Astrocyte (in vitro differentiated cells and primary cell): ENCODE measurements around the gene EIF1.

Experiments
- EZH2 ChIP-seq: IDR thresholded peaks from 2 replicates; pipeline ENCODE4 v1.6.1; 2012; ENCODE audit warnings: mild to moderate bottlenecking, low read length, inconsistent platforms; ENCODE audit not compliant: insufficient read depth
- TF ChIP-seq, protein P1 (sequence below): IDR thresholded peaks from 2 replicates; pipeline ENCODE4 v1.5.1; 2011; ENCODE audit warnings: low read depth, mild to moderate bottlenecking, inconsistent platforms, low read length, moderate library complexity; ENCODE audit not compliant: insufficient read depth

DNA sequence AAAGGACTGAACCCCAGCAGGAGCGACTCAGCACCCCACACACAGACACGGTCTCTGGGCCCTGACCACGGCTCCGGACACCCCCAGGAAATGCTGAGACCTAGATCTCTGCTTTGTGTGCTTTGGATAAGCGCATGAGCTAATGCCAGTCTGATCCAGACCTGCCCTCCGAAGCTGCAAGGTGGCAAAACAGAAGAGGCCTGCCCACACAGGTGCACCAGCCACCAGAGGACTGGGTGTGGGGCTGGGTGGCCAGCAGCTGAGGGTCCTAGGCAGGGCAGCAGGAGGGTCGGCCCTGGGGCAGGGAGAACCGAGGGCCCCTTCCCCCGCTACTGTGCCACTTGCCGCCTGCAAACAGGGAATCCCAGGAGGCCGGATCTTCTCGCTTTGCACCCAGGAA is 30.7 kb upstream of the EIF1 start:
- TF ChIP-seq, protein P1, sequence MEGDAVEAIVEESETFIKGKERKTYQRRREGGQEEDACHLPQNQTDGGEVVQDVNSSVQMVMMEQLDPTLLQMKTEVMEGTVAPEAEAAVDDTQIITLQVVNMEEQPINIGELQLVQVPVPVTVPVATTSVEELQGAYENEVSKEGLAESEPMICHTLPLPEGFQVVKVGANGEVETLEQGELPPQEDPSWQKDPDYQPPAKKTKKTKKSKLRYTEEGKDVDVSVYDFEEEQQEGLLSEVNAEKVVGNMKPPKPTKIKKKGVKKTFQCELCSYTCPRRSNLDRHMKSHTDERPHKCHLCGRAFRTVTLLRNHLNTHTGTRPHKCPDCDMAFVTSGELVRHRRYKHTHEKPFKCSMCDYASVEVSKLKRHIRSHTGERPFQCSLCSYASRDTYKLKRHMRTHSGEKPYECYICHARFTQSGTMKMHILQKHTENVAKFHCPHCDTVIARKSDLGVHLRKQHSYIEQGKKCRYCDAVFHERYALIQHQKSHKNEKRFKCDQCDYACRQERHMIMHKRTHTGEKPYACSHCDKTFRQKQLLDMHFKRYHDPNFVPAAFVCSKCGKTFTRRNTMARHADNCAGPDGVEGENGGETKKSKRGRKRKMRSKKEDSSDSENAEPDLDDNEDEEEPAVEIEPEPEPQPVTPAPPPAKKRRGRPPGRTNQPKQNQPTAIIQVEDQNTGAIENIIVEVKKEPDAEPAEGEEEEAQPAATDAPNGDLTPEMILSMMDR: no peak
- TF ChIP-seq EZH2: no peak
